WTC11 (cell line): ENCODE results near the gene IGF2BP1. TPM values are rescaled to one million over a fixed set of nuclear protein-coding genes. Genes with fewer than 3 reads are reported as not detected.

Source experiments
- AR ChIP-seq: fragments of 250-450 bp; sonication (Bioruptor Pico); IDR thresholded peaks from 2 replicates; pipeline ENCODE4 v1.9.0; 2021; ENCODE audit warnings: mild to moderate bottlenecking
- CTCF ChIP-seq: fragments of 200-600 bp; IDR thresholded peaks from 2 replicates; pipeline ENCODE4 v1.8.0; 2022; ENCODE audit warnings: antibody characterized with exemption
- E2F4 ChIP-seq: sonication (generic); formaldehyde crosslinking; IDR thresholded peaks from 2 replicates; pipeline ENCODE4 v1.8.1; 2022; ENCODE audit warnings: low read depth, mild to moderate bottlenecking, moderate library complexity, missing genetic modification reagents, borderline replicate concordance
- FOXK1 ChIP-seq: sonication (generic); formaldehyde crosslinking; IDR thresholded peaks from 2 replicates; pipeline ENCODE4 v1.8.0; 2022; ENCODE audit warnings: mild to moderate bottlenecking, moderate library complexity, missing genetic modification reagents
- HMGXB4 ChIP-seq: sonication (generic); formaldehyde crosslinking; IDR thresholded peaks from 2 replicates; pipeline ENCODE4 v1.8.1; 2023; ENCODE audit warnings: mild to moderate bottlenecking, moderate library complexity, missing genetic modification reagents
- MAX ChIP-seq: sonication (generic); formaldehyde crosslinking; IDR thresholded peaks from 2 replicates; pipeline ENCODE4 v1.8.0; 2022; ENCODE audit warnings: mild to moderate bottlenecking, missing genetic modification reagents
- NR3C1 ChIP-seq: sonication (generic); formaldehyde crosslinking; conservative IDR thresholded peaks from 2 replicates; pipeline ENCODE4 v1.8.1; 2023; ENCODE audit warnings: low read depth, mild to moderate bottlenecking, missing genetic modification reagents
- OVOL2 ChIP-seq: fragments of 250-450 bp; sonication (Bioruptor Pico); IDR thresholded peaks from 2 replicates; pipeline ENCODE4 v1.9.0; 2021; ENCODE audit warnings: mild to moderate bottlenecking, borderline replicate concordance
- PRDM15 ChIP-seq: sonication (generic); formaldehyde crosslinking; IDR thresholded peaks from 2 replicates; pipeline ENCODE4 v1.8.0; 2022; ENCODE audit warnings: missing genetic modification reagents
- PRRX2 ChIP-seq: fragments of 250-450 bp; sonication (Bioruptor Pico); IDR thresholded peaks from 2 replicates; pipeline ENCODE4 v1.8.0; 2021; ENCODE audit warnings: mild to moderate bottlenecking
- RELA ChIP-seq: sonication (generic); formaldehyde crosslinking; IDR thresholded peaks from 2 replicates; pipeline ENCODE4 v1.8.1; 2022; ENCODE audit warnings: missing genetic modification reagents, mild to moderate bottlenecking, borderline replicate concordance
- SMAD3 ChIP-seq: sonication (generic); formaldehyde crosslinking; IDR thresholded peaks from 2 replicates; pipeline ENCODE4 v1.8.0; 2022; ENCODE audit warnings: missing genetic modification reagents, mild to moderate bottlenecking, borderline replicate concordance
- SOX15 ChIP-seq: fragments of 250-450 bp; sonication (Bioruptor Pico); IDR thresholded peaks from 2 replicates; pipeline ENCODE4 v1.9.0; 2021; ENCODE audit warnings: mild to moderate bottlenecking
- TCF7 ChIP-seq: sonication (generic); formaldehyde crosslinking; IDR thresholded peaks from 2 replicates; pipeline ENCODE4 v1.8.0; 2022; ENCODE audit warnings: mild to moderate bottlenecking, low read depth, missing genetic modification reagents, moderate library complexity
- TEAD4 ChIP-seq: sonication (generic); formaldehyde crosslinking; IDR thresholded peaks from 2 replicates; pipeline ENCODE4 v1.8.0; 2022; ENCODE audit warnings: mild to moderate bottlenecking, missing genetic modification reagents
- ZBTB43 ChIP-seq: sonication (generic); formaldehyde crosslinking; IDR thresholded peaks from 2 replicates; pipeline ENCODE4 v1.8.1; 2023; ENCODE audit warnings: mild to moderate bottlenecking, missing genetic modification reagents
- ZNF121 ChIP-seq: sonication (generic); formaldehyde crosslinking; IDR thresholded peaks from 2 replicates; pipeline ENCODE4 v1.8.0; 2023; ENCODE audit warnings: missing genetic modification reagents
- ZNF232 ChIP-seq: sonication (generic); formaldehyde crosslinking; IDR thresholded peaks from 2 replicates; pipeline ENCODE4 v1.8.0; 2022; ENCODE audit warnings: mild to moderate bottlenecking, missing genetic modification reagents
- ZNF281 ChIP-seq: sonication (generic); formaldehyde crosslinking; IDR thresholded peaks from 2 replicates; pipeline ENCODE4 v1.8.0; 2023; ENCODE audit warnings: mild to moderate bottlenecking, missing genetic modification reagents
- ZNF317 ChIP-seq: sonication (generic); formaldehyde crosslinking; IDR thresholded peaks from 2 replicates; pipeline ENCODE4 v1.8.1; 2023; ENCODE audit warnings: low read depth, mild to moderate bottlenecking, moderate library complexity, missing genetic modification reagents, borderline replicate concordance
- ZNF512 ChIP-seq: sonication (generic); formaldehyde crosslinking; IDR thresholded peaks from 2 replicates; pipeline ENCODE4 v1.8.1; 2022; ENCODE audit warnings: missing genetic modification reagents, borderline replicate concordance
- ZNF671 ChIP-seq: fragments of 250-450 bp; sonication (Bioruptor Pico); IDR thresholded peaks from 2 replicates; pipeline ENCODE4 v1.8.0; 2021; ENCODE audit warnings: mild to moderate bottlenecking
- total RNA-seq: library from RNA; stranded (reverse); gene quantifications from 3 replicates; pipeline ENCODE4 v1.2.3, GENCODE V29; 2021

IGF2BP1 gene
- total RNA-seq, 1 experiment from 2014 or later: 392 TPM

- TF ChIP-seq AR (no peak), ZNF232 (CRISPR knock-in tag) (no peak), PRRX2 (CRISPR knock-in tag) (no peak), ZNF121 (CRISPR knock-in tag) (no peak), RELA (CRISPR knock-in tag) (no peak), CTCF (no peak), ZNF512 (no peak), E2F4 (no peak), ZNF317 (CRISPR knock-in tag) (no peak), ZBTB43 (CRISPR knock-in tag) (no peak), OVOL2 (CRISPR knock-in tag) (no peak), NR3C1 (CRISPR knock-in tag) (no peak), SOX15 (no peak), ZNF281 (peak; percentile 89), HMGXB4 (CRISPR knock-in tag) (no peak), TCF7 (CRISPR knock-in tag) (no peak), PRDM15 (CRISPR knock-in tag) (no peak), SMAD3 (no peak), MAX (CRISPR knock-in tag) (peak; percentile 53; the same call in 1 of the 2 replicates), FOXK1 (peak; percentile 55; the same call in 1 of the 2 replicates), ZNF671 (CRISPR knock-in tag) (no peak), TEAD4 (peak; percentile 96)
Observed at GRCh38 chr17:49022391-49022941, 25.3 kb downstream of the IGF2BP1 start (continued).
